Thymus (tissue), 11 donors: ENCODE results near the gene PCED1B. TPM values are rescaled to one million over a fixed set of nuclear protein-coding genes. Genes with fewer than 3 reads are reported as not detected.
"Not testable (repeated sequence)": the region's sequence is repeated elsewhere in the genome, so short reads cannot be mapped to it uniquely, and the experiment has no call there.

ENCODE experiments used
- DNase-seq, 9 donors: peaks; one replicate each; pipeline ENCODE4 v3.0.0-alpha.2; 2013; ENCODE audit warnings: low spot score in 9 of 9, low read depth in 6 of 9, missing footprints in 1 of 9
- H3K27ac ChIP-seq, 2 donors: one replicate each; pipeline ENCODE4 v1.5.1; 2013; ENCODE audit warnings: control low read depth in 1 of 2, low read depth in 1 of 2, low read length in 1 of 2, mild to moderate bottlenecking in 1 of 2, moderate library complexity in 1 of 2
- H3K27me3 ChIP-seq, 2 donors: one replicate each; pipeline ENCODE4 v1.5.1; 2013; ENCODE audit warnings: low read length in 1 of 2; ENCODE audit not compliant: control insufficient read depth in 2 of 2, insufficient read depth in 1 of 2
- H3K36me3 ChIP-seq, 2 donors: one replicate each; pipeline ENCODE4 v1.5.1; 2013; ENCODE audit warnings: low read length in 1 of 2, mild to moderate bottlenecking in 1 of 2, moderate library complexity in 1 of 2; ENCODE audit not compliant: control insufficient read depth in 2 of 2, insufficient read depth in 2 of 2
- H3K4me1 ChIP-seq, 2 donors: one replicate each; pipeline ENCODE4 v1.5.1; 2013; ENCODE audit warnings: low read length in 2 of 2; ENCODE audit not compliant: control insufficient read depth in 2 of 2, insufficient read depth in 2 of 2
- H3K4me3 ChIP-seq, 2 donors: one replicate each; pipeline ENCODE4 v1.5.1; 2013; ENCODE audit warnings: low read length in 2 of 2, control low read depth in 1 of 2, mild to moderate bottlenecking in 1 of 2
- H3K9me3 ChIP-seq, 2 donors: one replicate each; pipeline ENCODE4 v1.5.1; 2013; ENCODE audit warnings: low read length in 1 of 2, mild to moderate bottlenecking in 1 of 2; ENCODE audit not compliant: control insufficient read depth in 2 of 2, insufficient read depth in 1 of 2
- WGBS: extraction: QIAGEN DNeasy Blood & Tissue Kit; methylation state at CpG from one replicate; pipeline ENCODE4 v1.1.7; 2013; 5-methylcytosine and 5-hydroxymethylcytosine counted together
- polyA plus RNA-seq: library from polyadenylated mRNA; stranded (reverse); fragments of 200-250 nt; gene quantifications from one replicate; pipeline ENCODE4 v1.2.3, GENCODE V29; 2013
- total RNA-seq: library from RNA; stranded (reverse); fragments of 120-200 nt; gene quantifications from one replicate; pipeline ENCODE4 v1.2.4, GENCODE V29; 2013
- donor health status: healthy.

Gene PCED1B
- total and polyA plus RNA-seq, 2 donors = 1.7 to 7.7 TPM

- no peak for DNase-seq
- WGBS = 98% methylated on average over 1 of the region's 1 CpG
- Histone ChIP-seq H3K27ac (no peak overlapping the region), H3K27me3 (no peaks in the 10 kb centered on the region), H3K4me3 (no peak overlapping the region), H3K4me1 (no peaks in the 10 kb centered on the region), H3K9me3 (no peaks in the 10 kb centered on the region), H3K36me3 (no peaks in the 10 kb centered on the region)
Observed at GRCh38 chr12:47039756-47040155, 39.7 kb upstream of the PCED1B start.

- Histone ChIP-seq H3K4me1 (no peaks in the 10 kb centered on the region), H3K9me3 (no peaks in the 10 kb centered on the region), H3K4me3 (no peak overlapping the region), H3K27me3 (no peaks in the 10 kb centered on the region), H3K36me3 (no peaks in the 10 kb centered on the region), H3K27ac (no peak overlapping the region)
- no peak for DNase-seq
- 93% methylated on average over 4 of the region's 4 CpGs for WGBS
Observed at GRCh38 chr12:47041327-47041726, 38.1 kb upstream of the PCED1B start.

- Histone ChIP-seq H3K27me3 (no peaks in the 10 kb centered on the region), H3K4me3 (no peak overlapping the region), H3K9me3 (peaks cover 0 to 9% of the 10 kb centered on the region in 2 donors), H3K4me1 (no peaks in the 10 kb centered on the region), H3K27ac (no peak overlapping the region), H3K36me3 (no peaks in the 10 kb centered on the region)
- DNase-seq = no peak
Observed at GRCh38 chr12:47048541-47048940, 30.9 kb upstream of the PCED1B start.

- not testable (repeated sequence) for H3K9me3 ChIP-seq, H3K27ac ChIP-seq, DNase-seq, H3K36me3 ChIP-seq, H3K27me3 ChIP-seq, H3K4me1 ChIP-seq, H3K4me3 ChIP-seq
- WGBS = 91% methylated on average over 3 of the region's 3 CpGs
Observed at GRCh38 chr12:47051291-47051690, 28.1 kb upstream of the PCED1B start.

- no peak overlapping the region for H3K4me3 ChIP-seq
- H3K4me1 ChIP-seq = no peaks in the 10 kb centered on the region
- no peak for DNase-seq
- whole genome bisulfite sequencing = 95% methylated on average over 2 of the region's 2 CpGs
- peaks cover 0 to 16% of the 10 kb centered on the region in 2 donors for H3K9me3 ChIP-seq
- no peak overlapping the region for H3K27ac ChIP-seq
- H3K27me3 ChIP-seq = no peaks in the 10 kb centered on the region
- no peaks in the 10 kb centered on the region for H3K36me3 ChIP-seq
Observed at GRCh38 chr12:47052274-47052673, 27.1 kb upstream of the PCED1B start.

- Histone ChIP-seq H3K27me3 (no peaks in the 10 kb centered on the region), H3K4me1 (no peaks in the 10 kb centered on the region), H3K27ac (no peak overlapping the region), H3K36me3 (no peaks in the 10 kb centered on the region), H3K9me3 (peaks cover 0 to 16% of the 10 kb centered on the region in 2 donors), H3K4me3 (no peak overlapping the region)
- DNase-seq = no peak
Observed at GRCh38 chr12:47053961-47054360, 25.5 kb upstream of the PCED1B start.

GRCh38 chr12:47054659-47055058 lies 24.8 kb upstream of the PCED1B start:
- no peak for DNase-seq
- Histone ChIP-seq H3K4me1 (no peaks in the 10 kb centered on the region), H3K36me3 (no peaks in the 10 kb centered on the region), H3K4me3 (no peak overlapping the region), H3K27me3 (no peaks in the 10 kb centered on the region), H3K27ac (no peak overlapping the region), H3K9me3 (peaks cover 0 to 16% of the 10 kb centered on the region in 2 donors)
- 96% methylated on average over 4 of the region's 4 CpGs for WGBS

GRCh38 chr12:47055856-47056255 lies 23.6 kb upstream of the PCED1B start:
- H3K36me3 ChIP-seq, H3K27ac ChIP-seq, H3K27me3 ChIP-seq, H3K4me1 ChIP-seq, H3K4me3 ChIP-seq, DNase-seq: not testable (repeated sequence)
- peaks cover 0 to 12% of the 10 kb centered on the region in 2 donors for H3K9me3 ChIP-seq
- WGBS = 92% methylated on average over 3 of the region's 3 CpGs

- not testable (repeated sequence) for DNase-seq, H3K9me3 ChIP-seq, H3K4me3 ChIP-seq, H3K4me1 ChIP-seq, H3K27ac ChIP-seq, H3K36me3 ChIP-seq, H3K27me3 ChIP-seq
- 94% methylated on average over 12 of the region's 12 CpGs for WGBS
Observed at GRCh38 chr12:47056944-47057343, 22.5 kb upstream of the PCED1B start.

- not testable (repeated sequence) for H3K27me3 ChIP-seq, H3K27ac ChIP-seq
- 100% methylated on average over 2 of the region's 2 CpGs for WGBS
Observed at GRCh38 chr12:47058640-47059039, 20.8 kb upstream of the PCED1B start.

More at GRCh38 chr12:47058640-47059039, 20.8 kb upstream of the PCED1B start:
- not testable (repeated sequence) for DNase-seq, H3K9me3 ChIP-seq, H3K4me1 ChIP-seq, H3K36me3 ChIP-seq, H3K4me3 ChIP-seq
